ENCODE data around the gene SULT1A3. TPM values are rescaled to one million over a fixed set of nuclear protein-coding genes. Genes with fewer than 3 reads are reported as not detected.
"Not testable (repeated sequence)": the region's sequence is repeated elsewhere in the genome, so short reads cannot be mapped to it uniquely, and the experiment has no call there.

The SULT1A3 gene
- total RNA-seq, 2 donors from 2014 or later, result 14.5 to 22.1 TPM

- Histone ChIP-seq H3K4me3 (ENCODE audit: low read length) (no peak overlapping the region), H3K9me3 (ENCODE audit: control insufficient read depth, low read length) (no peaks in the 10 kb centered on the region), H3K27me3 (ENCODE audit: control insufficient read depth, insufficient read depth, low read length, poor library complexity, severe bottlenecking) (no peaks in the 10 kb centered on the region), H3K9ac (ENCODE audit: extremely low read depth, low read length, poor library complexity, severe bottlenecking) (no peak overlapping the region), H3K4me1 (ENCODE audit: control insufficient read depth, insufficient read depth, low read length) (no peaks in the 10 kb centered on the region), H3K36me3 (ENCODE audit: control insufficient read depth, insufficient read depth, low read length) (no peaks in the 10 kb centered on the region), H3K27ac (ENCODE audit: low read depth, low read length) (no peak overlapping the region)
- peaks cover 7% of the 10 kb centered on the region for H3K9me3 Mint-ChIP-seq
- H3K4me1 Mint-ChIP-seq, result no peaks in the 10 kb centered on the region
- H3K36me3 Mint-ChIP-seq (ENCODE audit: low read depth), result peaks cover 3% of the 10 kb centered on the region
- no peak overlapping the region for H3K4me3 Mint-ChIP-seq
- TF ChIP-seq CTCF (conservative IDR thresholded peaks at IDR 0.05), result no peak
- WGBS, 2 experiments (ENCODE audit: insufficient coverage in 1 of 2, insufficient read length in 1 of 2), result 100% methylated on average over 2 to 3 of the region's 7 CpGs
- no peak for DNase-seq
- peaks cover 2% of the 10 kb centered on the region for H3K27me3 Mint-ChIP-seq (ENCODE audit: insufficient read depth)
- no peak overlapping the region for H3K27ac Mint-ChIP-seq
These were observed 26.0 kb upstream of the SULT1A3 start for GRCh38 chr16:30173054-30173453.

- H3K27ac ChIP-seq (ENCODE audit: low read depth, low read length); H3K27me3 ChIP-seq (ENCODE audit: control insufficient read depth, insufficient read depth, low read length, poor library complexity, severe bottlenecking); H3K9me3 ChIP-seq (ENCODE audit: control insufficient read depth, low read length); H3K4me3 ChIP-seq (ENCODE audit: low read length); H3K4me1 Mint-ChIP-seq; H3K36me3 Mint-ChIP-seq (ENCODE audit: low read depth); H3K36me3 ChIP-seq (ENCODE audit: control insufficient read depth, insufficient read depth, low read length); H3K4me3 Mint-ChIP-seq; H3K27ac Mint-ChIP-seq; DNase-seq; H3K9ac ChIP-seq (ENCODE audit: extremely low read depth, low read length, poor library complexity, severe bottlenecking); H3K4me1 ChIP-seq (ENCODE audit: control insufficient read depth, insufficient read depth, low read length); H3K9me3 Mint-ChIP-seq: not testable (repeated sequence)
- peaks cover 21% of the 10 kb centered on the region for H3K27me3 Mint-ChIP-seq (ENCODE audit: insufficient read depth)
- 90 to 92% methylated on average over 6 of the region's 6 CpGs for WGBS, 2 experiments (ENCODE audit: insufficient coverage in 1 of 2, insufficient read length in 1 of 2)
These were observed 22.2 kb upstream of the SULT1A3 start for GRCh38 chr16:30176876-30177275.

- Histone ChIP-seq H3K4me1 (ENCODE audit: control insufficient read depth, insufficient read depth, low read length) (peaks cover 2% of the 10 kb centered on the region), H3K9ac (ENCODE audit: extremely low read depth, low read length, poor library complexity, severe bottlenecking) (no peak overlapping the region), H3K27ac (ENCODE audit: low read depth, low read length) (no peak overlapping the region), H3K4me3 (ENCODE audit: low read length) (no peak overlapping the region), H3K9me3 (ENCODE audit: control insufficient read depth, low read length) (no peaks in the 10 kb centered on the region), H3K36me3 (ENCODE audit: control insufficient read depth, insufficient read depth, low read length) (no peaks in the 10 kb centered on the region), H3K27me3 (ENCODE audit: control insufficient read depth, insufficient read depth, low read length, poor library complexity, severe bottlenecking) (peaks cover 13% of the 10 kb centered on the region)
- Mint-ChIP-seq H3K27ac (no peak overlapping the region), H3K9me3 (no peaks in the 10 kb centered on the region), H3K36me3 (ENCODE audit: low read depth) (no peaks in the 10 kb centered on the region), H3K4me3 (no peak overlapping the region), H3K4me1 (no peaks in the 10 kb centered on the region), H3K27me3 (ENCODE audit: insufficient read depth) (peaks cover 34% of the 10 kb centered on the region)
- DNase-seq, result no peak
- WGBS, 2 experiments (ENCODE audit: insufficient coverage in 1 of 2, insufficient read length in 1 of 2), result 88 to 100% methylated on average over 3 to 4 of the region's 4 CpGs
- no peak for TF ChIP-seq CTCF (conservative IDR thresholded peaks at IDR 0.05)
These were observed 19.9 kb upstream of the SULT1A3 start for GRCh38 chr16:30179195-30179594.

GRCh38 chr16:30179931-30180330 is 19.1 kb upstream of the SULT1A3 start:
- H3K4me1 ChIP-seq (ENCODE audit: control insufficient read depth, insufficient read depth, low read length), result peaks cover 2% of the 10 kb centered on the region
- no peak for TF ChIP-seq CTCF (conservative IDR thresholded peaks at IDR 0.05)
- no peaks in the 10 kb centered on the region for H3K36me3 Mint-ChIP-seq (ENCODE audit: low read depth)
- no peak overlapping the region for H3K27ac Mint-ChIP-seq
- H3K4me3 ChIP-seq (ENCODE audit: low read length), result no peak overlapping the region
- no peak overlapping the region for H3K9ac ChIP-seq (ENCODE audit: extremely low read depth, low read length, poor library complexity, severe bottlenecking)
- no peaks in the 10 kb centered on the region for H3K9me3 ChIP-seq (ENCODE audit: control insufficient read depth, low read length)
- H3K4me3 Mint-ChIP-seq, result no peak overlapping the region
- H3K27me3 ChIP-seq (ENCODE audit: control insufficient read depth, insufficient read depth, low read length, poor library complexity, severe bottlenecking), result peaks cover 17% of the 10 kb centered on the region
- no peaks in the 10 kb centered on the region for H3K9me3 Mint-ChIP-seq
- H3K4me1 Mint-ChIP-seq, result no peaks in the 10 kb centered on the region
- no peak for DNase-seq
- H3K27ac ChIP-seq (ENCODE audit: low read depth, low read length), result no peak overlapping the region
- WGBS, 2 experiments (ENCODE audit: insufficient coverage in 1 of 2, insufficient read length in 1 of 2), result 90 to 92% methylated on average over 7 to 9 of the region's 9 CpGs
- no peaks in the 10 kb centered on the region for H3K36me3 ChIP-seq (ENCODE audit: control insufficient read depth, insufficient read depth, low read length)
- peaks cover 41% of the 10 kb centered on the region for H3K27me3 Mint-ChIP-seq (ENCODE audit: insufficient read depth)

All from endodermal cell (in vitro differentiated cells).